Mesothelial cell of epicardium (in vitro differentiated cells): ENCODE results near the gene BTBD6. TPM values are rescaled to one million over a fixed set of nuclear protein-coding genes. Genes with fewer than 3 reads are reported as not detected.
"Not testable (repeated sequence)": the region's sequence is repeated elsewhere in the genome, so short reads cannot be mapped to it uniquely, and the experiment has no call there.

Source experiments
- DNase-seq, 2 experiments: peaks; one replicate each; pipeline ENCODE4 v3.0.0; 2021; ENCODE audit warnings: low spot score in 2 of 2; ENCODE audit not compliant: unreplicated experiment in 2 of 2
- H3K27ac Mint-ChIP-seq: 2 replicates; pipeline ENCODE4 v1.8.0; 2021; ENCODE audit warnings: mixed read lengths
- H3K27me3 Mint-ChIP-seq: 2 replicates; pipeline ENCODE4 v1.8.0; 2021; ENCODE audit warnings: low read depth, mixed read lengths
- H3K36me3 Mint-ChIP-seq: 2 replicates; pipeline ENCODE4 v1.8.0; 2021; ENCODE audit warnings: mixed read lengths
- H3K4me1 Mint-ChIP-seq: 2 replicates; pipeline ENCODE4 v1.8.0; 2021; ENCODE audit warnings: mixed read lengths
- H3K4me3 Mint-ChIP-seq: 2 replicates; pipeline ENCODE4 v1.8.0; 2021; ENCODE audit warnings: mild to moderate bottlenecking, moderate library complexity, mixed read lengths
- H3K9me3 Mint-ChIP-seq: 2 replicates; pipeline ENCODE4 v1.8.0; 2021; ENCODE audit warnings: mixed read lengths
- total RNA-seq: library from RNA; stranded (reverse); gene quantifications from 3 replicates; pipeline ENCODE4 v1.2.1, GENCODE V29; 2021
- TF ChIP-seq, protein P1 (sequence below): fragments of 200-600 bp; sonication (generic); IDR thresholded peaks from one replicate; pipeline ENCODE4 v1.5.0; 2021; ENCODE audit warnings: antibody characterized with exemption; ENCODE audit not compliant: unreplicated experiment

Gene BTBD6
- total RNA-seq, 1 donor from 2014 or later, result 38.4 TPM

GRCh38 chr14:105292826-105293711 is 44.7 kb downstream of the BTBD6 start:
- H3K27ac Mint-ChIP-seq, result no peak overlapping the region
- DNase-seq, result no peak

GRCh38 chr14:105294142-105294597 is 45.8 kb downstream of the BTBD6 start:
- H3K9me3 Mint-ChIP-seq, result no peaks in the 10 kb centered on the region
- no peaks in the 10 kb centered on the region for H3K27me3 Mint-ChIP-seq
- peaks cover 10% of the 10 kb centered on the region for H3K4me1 Mint-ChIP-seq
- DNase-seq, result no peak
- H3K27ac Mint-ChIP-seq, result peak overlapping the region; percentile 49
- TF ChIP-seq, protein P1, sequence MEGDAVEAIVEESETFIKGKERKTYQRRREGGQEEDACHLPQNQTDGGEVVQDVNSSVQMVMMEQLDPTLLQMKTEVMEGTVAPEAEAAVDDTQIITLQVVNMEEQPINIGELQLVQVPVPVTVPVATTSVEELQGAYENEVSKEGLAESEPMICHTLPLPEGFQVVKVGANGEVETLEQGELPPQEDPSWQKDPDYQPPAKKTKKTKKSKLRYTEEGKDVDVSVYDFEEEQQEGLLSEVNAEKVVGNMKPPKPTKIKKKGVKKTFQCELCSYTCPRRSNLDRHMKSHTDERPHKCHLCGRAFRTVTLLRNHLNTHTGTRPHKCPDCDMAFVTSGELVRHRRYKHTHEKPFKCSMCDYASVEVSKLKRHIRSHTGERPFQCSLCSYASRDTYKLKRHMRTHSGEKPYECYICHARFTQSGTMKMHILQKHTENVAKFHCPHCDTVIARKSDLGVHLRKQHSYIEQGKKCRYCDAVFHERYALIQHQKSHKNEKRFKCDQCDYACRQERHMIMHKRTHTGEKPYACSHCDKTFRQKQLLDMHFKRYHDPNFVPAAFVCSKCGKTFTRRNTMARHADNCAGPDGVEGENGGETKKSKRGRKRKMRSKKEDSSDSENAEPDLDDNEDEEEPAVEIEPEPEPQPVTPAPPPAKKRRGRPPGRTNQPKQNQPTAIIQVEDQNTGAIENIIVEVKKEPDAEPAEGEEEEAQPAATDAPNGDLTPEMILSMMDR, result no peak
- no peaks in the 10 kb centered on the region for H3K36me3 Mint-ChIP-seq
- no peak overlapping the region for H3K4me3 Mint-ChIP-seq

More at GRCh38 chr14:105292826-105293711, 44.7 kb downstream of the BTBD6 start:
- Mint-ChIP-seq H3K27me3 (no peaks in the 10 kb centered on the region), H3K4me1 (peaks cover 8% of the 10 kb centered on the region), H3K36me3 (no peaks in the 10 kb centered on the region), H3K4me3 (no peak overlapping the region), H3K9me3 (no peaks in the 10 kb centered on the region)
- TF ChIP-seq, protein P1, result no peak

GRCh38 chr14:105297311-105297710 is 49.0 kb downstream of the BTBD6 start:
- not testable (repeated sequence) for H3K36me3 Mint-ChIP-seq, H3K27me3 Mint-ChIP-seq, H3K4me3 Mint-ChIP-seq, H3K9me3 Mint-ChIP-seq, H3K27ac Mint-ChIP-seq, DNase-seq
- H3K4me1 Mint-ChIP-seq, result peaks cover 16% of the 10 kb centered on the region

GRCh38 chr14:105299654-105300541 is 51.6 kb downstream of the BTBD6 start:
- Mint-ChIP-seq H3K27me3 (no peaks in the 10 kb centered on the region), H3K36me3 (no peaks in the 10 kb centered on the region), H3K27ac (peak overlapping the region; percentile 90), H3K4me3 (peak overlapping the region; percentile 76), H3K4me1 (peaks cover 9% of the 10 kb centered on the region), H3K9me3 (peaks cover 4% of the 10 kb centered on the region)
- DNase-seq, result no peak
- TF ChIP-seq, protein P1, result no peak

Other genes starting within 250 kb of the BTBD6 start
- gene CDCA4, start 227.4 kb upstream of the BTBD6 start, total RNA-seq, result 31.5 to 33.9 TPM (median 32.3 TPM) in 3 replicates
- 1.0 to 1.6 TPM (median 1.1 TPM) in 3 replicates for gene GPR132, start 183.1 kb upstream of the BTBD6 start, total RNA-seq
- 33.7 to 38.9 TPM (median 33.9 TPM) in 3 replicates for gene JAG2, start 79.8 kb upstream of the BTBD6 start, total RNA-seq
- 68.4 to 75.0 TPM (median 71.3 TPM) in 3 replicates for gene NUDT14, start 67.2 kb upstream of the BTBD6 start, total RNA-seq
- gene BRF1, start 52.5 kb downstream of the BTBD6 start, total RNA-seq, result 72.8 to 78.6 TPM (median 75.0 TPM) in 3 replicates
- gene PACS2, start 66.2 kb downstream of the BTBD6 start, total RNA-seq, result 135 to 147 TPM (median 138 TPM) in 3 replicates
- 3.5 to 4.8 TPM (median 4.5 TPM) in 3 replicates for gene TEX22, start 150.0 kb downstream of the BTBD6 start, total RNA-seq
- gene MTA1, start 171.3 kb downstream of the BTBD6 start, total RNA-seq, result 256 to 261 TPM (median 259 TPM) in 3 replicates
- 19.2 to 20.9 TPM (median 19.4 TPM) in 3 replicates for gene CRIP2, start 226.3 kb downstream of the BTBD6 start, total RNA-seq
- 17.1 to 28.2 TPM (median 26.6 TPM) in 3 replicates for gene CRIP1, start 238.4 kb downstream of the BTBD6 start, total RNA-seq
- 13.4 to 14.9 TPM (median 13.6 TPM) in 3 replicates for gene TEDC1, start 242.7 kb downstream of the BTBD6 start, total RNA-seq